GM10266 (cell line): ENCODE measurements around the gene DUOX2.
A peak's percentile ranks its signal among the peaks of the same experiment; 100 is the strongest.

Source experiments
- DNase-seq: peaks from one replicate; pipeline ENCODE4 v3.0.0; 2012; ENCODE audit errors: extremely low spot score
- TF ChIP-seq, protein P1 (sequence below): IDR thresholded peaks from 2 replicates; pipeline ENCODE4 v1.5.1; 2012; ENCODE audit warnings: mild to moderate bottlenecking, low read depth; ENCODE audit not compliant: control insufficient read depth, insufficient read depth; ENCODE audit errors: missing control alignments

DUOX2 gene

GRCh38 chr15:45114076-45114750, at the start of gene DUOX2, which contains the start of gene DUOXA2:
DUOX2 (minus strand) TSS chr15:45114172; CDS start chr15:45113411, 761 bp downstream.
DUOXA2 (plus strand) TSS chr15:45114326; CDS start chr15:45114606, 280 bp downstream.
- TF ChIP-seq, protein P1, sequence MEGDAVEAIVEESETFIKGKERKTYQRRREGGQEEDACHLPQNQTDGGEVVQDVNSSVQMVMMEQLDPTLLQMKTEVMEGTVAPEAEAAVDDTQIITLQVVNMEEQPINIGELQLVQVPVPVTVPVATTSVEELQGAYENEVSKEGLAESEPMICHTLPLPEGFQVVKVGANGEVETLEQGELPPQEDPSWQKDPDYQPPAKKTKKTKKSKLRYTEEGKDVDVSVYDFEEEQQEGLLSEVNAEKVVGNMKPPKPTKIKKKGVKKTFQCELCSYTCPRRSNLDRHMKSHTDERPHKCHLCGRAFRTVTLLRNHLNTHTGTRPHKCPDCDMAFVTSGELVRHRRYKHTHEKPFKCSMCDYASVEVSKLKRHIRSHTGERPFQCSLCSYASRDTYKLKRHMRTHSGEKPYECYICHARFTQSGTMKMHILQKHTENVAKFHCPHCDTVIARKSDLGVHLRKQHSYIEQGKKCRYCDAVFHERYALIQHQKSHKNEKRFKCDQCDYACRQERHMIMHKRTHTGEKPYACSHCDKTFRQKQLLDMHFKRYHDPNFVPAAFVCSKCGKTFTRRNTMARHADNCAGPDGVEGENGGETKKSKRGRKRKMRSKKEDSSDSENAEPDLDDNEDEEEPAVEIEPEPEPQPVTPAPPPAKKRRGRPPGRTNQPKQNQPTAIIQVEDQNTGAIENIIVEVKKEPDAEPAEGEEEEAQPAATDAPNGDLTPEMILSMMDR: no peak
- no peak for DNase-seq

DNA sequence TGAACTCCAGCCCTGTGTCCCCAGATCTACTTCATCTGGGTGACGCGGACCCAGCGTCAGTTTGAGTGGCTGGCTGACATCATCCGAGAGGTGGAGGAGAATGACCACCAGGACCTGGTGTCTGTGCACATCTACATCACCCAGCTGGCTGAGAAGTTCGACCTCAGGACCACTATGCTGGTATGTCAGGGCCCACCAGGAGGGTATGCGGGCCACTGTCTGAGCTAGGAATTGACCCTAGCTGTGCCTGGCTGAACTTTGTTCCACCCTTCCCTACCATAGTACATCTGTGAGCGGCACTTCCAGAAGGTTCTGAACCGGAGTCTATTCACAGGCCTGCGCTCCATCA, 49.5 kb upstream of the DUOX2 start:
- DNase-seq: no peak
- TF ChIP-seq, protein P1: no peak

DNA sequence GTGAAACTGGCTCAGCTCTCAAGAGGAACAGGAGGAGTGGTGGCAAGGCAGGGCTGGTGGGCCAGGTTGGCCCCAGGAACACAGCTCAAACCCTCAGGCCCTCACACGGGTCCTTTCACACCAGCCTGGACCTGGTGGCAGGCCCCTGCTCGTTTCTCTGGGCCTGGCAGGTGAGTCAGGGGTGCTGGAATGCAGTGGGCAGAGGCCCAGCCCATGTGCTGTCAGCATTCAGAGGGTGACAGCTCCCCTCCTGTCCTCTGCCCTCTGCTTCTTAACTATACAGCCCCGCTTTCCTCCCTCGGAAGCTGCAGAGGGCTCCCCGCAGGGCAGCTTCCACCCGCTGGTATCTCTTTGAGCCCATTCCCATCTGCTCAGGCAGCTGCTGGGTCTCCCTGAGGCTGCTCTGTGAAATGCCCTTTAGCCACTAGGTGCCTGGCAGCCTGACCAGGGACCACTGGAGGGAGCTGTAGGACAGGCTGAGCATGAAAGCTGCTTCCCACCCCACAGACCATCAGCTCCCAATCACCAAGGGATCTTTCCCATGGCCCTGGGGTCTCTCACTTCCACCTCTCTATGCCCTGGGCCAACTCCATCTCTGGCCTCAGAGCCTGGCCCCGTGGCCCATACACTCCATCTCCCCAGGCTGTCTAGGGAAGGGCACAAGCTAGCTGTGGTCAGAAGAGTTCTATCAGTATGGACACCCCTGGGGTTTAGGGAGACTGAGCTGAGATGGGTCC, 49.0 kb upstream of the DUOX2 start:
- TF ChIP-seq, protein P1: peak; percentile 94
- DNase-seq: peak; percentile 87

DNA sequence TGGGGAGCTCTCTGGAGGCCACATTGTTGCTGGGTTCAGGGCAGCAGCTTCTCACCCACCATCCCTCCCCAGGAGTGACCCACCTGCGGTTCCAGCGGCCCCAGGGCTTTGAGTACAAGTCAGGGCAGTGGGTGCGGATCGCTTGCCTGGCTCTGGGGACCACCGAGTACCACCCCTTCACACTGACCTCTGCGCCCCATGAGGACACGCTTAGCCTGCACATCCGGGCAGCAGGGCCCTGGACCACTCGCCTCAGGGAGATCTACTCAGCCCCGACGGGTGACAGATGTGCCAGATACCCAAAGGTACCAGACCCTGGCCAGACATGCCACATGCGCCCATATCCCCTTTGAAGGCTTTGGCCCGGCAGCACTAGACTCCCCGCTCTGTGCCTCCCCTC, 47.7 kb upstream of the DUOX2 start:
- TF ChIP-seq, protein P1: no peak
- no peak for DNase-seq

- TF ChIP-seq, protein P1: no peak
- no peak for DNase-seq
These were observed 44.0 kb upstream of the DUOX2 start for GRCh38 chr15:45157974-45158373.

DNA sequence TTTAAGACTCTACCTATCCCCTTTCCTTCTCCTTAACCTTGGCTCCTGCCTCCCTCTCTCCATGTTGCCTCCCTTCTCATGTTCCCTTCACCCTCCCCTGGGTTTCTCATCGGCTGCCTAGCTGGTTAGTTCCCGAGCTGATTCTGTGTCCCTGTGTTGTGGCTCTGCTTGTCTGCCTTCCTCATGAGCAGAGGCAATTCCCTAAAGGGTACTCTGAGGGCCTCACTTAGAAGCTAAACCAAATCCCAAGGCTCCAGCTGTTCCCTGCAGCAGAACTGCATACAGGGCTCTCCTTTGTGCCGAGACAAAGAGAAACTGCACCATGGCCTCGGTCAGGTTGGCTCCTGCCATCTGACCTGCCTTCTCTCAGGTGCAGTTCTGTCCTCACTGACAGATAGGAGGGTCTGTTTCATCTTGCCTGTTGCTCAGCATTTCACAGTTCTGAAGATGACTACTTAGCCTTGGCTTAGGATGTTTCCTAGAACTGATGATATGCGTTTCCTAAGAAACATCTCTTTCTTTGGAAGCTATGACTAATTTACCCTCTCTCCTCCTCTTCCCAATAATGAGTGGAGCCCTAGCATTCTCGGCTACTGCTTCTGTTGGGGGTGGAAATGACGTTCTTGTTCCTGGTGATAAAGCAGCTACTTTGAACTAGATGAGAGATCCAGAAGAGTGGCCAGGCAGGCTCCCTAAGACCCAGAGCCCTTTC, 42.9 kb upstream of the DUOX2 start:
- DNase-seq: no peak
- TF ChIP-seq, protein P1: no peak
